ENCODE data around the gene ABHD8. TPM values are rescaled to one million over a fixed set of nuclear protein-coding genes. Genes with fewer than 3 reads are reported as not detected.
A peak's percentile ranks its signal among the peaks of the same experiment; 100 is the strongest.

Gene ABHD8
- total and polyA plus RNA-seq, 2 of the 13 experiments (the other 11 are each of a cell fraction or from before 2014, with no cell fraction given), result 6.3 to 7.2 TPM

DNA sequence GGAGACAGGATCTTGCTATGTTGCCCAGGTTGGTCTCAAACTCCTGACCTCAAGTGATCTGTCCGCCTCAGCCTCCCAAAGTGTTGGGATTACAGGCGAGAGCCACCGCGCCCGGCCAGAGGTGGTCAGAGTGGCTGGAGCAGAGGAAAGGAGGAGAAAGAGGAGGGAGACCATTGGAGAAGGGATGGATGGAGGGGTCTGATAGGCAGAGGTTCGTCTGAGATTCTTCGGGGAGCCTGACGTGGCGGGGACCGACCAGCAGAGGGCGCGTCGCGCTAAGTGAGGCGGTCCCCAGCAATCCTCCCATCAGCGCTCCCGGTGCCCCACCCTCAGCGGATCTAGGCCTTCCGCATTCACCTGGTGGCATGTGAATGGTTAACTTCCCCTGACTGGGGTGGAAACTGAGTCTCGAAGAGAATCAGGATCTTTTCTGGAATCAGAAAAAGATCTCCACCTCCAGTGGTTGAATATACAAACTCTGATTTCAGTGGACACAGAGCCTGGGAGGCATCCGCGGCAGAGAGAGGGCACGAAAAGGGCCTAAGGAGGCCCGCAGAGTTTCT is 43.0 kb upstream of the ABHD8 start (continued):
- TF ChIP-seq, protein P1, sequence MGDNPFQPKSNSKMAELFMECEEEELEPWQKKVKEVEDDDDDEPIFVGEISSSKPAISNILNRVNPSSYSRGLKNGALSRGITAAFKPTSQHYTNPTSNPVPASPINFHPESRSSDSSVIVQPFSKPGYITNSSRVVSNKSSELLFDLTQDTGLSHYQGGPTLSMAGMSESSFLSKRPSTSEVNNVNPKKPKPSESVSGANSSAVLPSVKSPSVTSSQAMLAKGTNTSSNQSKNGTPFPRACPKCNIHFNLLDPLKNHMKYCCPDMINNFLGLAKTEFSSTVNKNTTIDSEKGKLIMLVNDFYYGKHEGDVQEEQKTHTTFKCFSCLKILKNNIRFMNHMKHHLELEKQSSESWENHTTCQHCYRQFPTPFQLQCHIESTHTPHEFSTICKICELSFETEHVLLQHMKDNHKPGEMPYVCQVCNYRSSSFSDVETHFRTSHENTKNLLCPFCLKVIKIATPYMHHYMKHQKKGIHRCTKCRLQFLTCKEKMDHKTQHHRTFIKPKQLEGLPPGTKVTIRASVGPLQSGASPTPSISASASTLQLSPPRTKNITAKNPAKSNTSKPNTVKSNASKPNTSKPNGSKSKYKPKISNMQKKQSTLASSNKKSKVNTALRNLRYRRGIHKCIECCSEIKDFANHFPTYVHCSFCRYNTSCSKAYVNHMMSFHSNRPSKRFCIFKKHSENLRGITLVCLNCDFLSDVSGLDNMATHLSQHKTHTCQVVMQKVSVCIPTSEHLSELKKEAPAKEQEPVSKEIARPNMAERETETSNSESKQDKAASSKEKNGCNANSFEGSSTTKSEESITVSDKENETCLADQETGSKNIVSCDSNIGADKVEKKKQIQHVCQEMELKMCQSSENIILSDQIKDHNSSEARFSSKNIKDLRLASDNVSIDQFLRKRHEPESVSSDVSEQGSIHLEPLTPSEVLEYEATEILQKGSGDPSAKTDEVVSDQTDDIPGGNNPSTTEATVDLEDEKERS (CRISPR knock-in tag; IDR thresholded peaks at IDR 0.05), result no peak
- TF ChIP-seq ZNF674 (CRISPR knock-in tag; IDR thresholded peaks at IDR 0.05; ENCODE audit: low read depth) (no peak), ATRX (CRISPR knock-in tag; IDR thresholded peaks at IDR 0.05; ENCODE audit: borderline replicate concordance) (no peak), ZBTB1 (CRISPR knock-in tag; IDR thresholded peaks at IDR 0.05; ENCODE audit: borderline replicate concordance) (no peak), ZNF451 (CRISPR knock-in tag; IDR thresholded peaks at IDR 0.05) (no peak), ZNF652 (CRISPR knock-in tag; IDR thresholded peaks at IDR 0.05; ENCODE audit: borderline replicate concordance, low read depth) (peak; percentile 89), ZSCAN31 (CRISPR knock-in tag; IDR thresholded peaks at IDR 0.05; ENCODE audit: low read depth) (no peak), CEBPB (IDR thresholded peaks at IDR 0.05; ENCODE audit: borderline replicate concordance, low read depth, low read length) (no peak), ZNF264 (CRISPR knock-in tag; IDR thresholded peaks at IDR 0.05) (no peak), XRCC5 (optimal IDR thresholded peaks at IDR 0.05; ENCODE audit: low read length) (no peak), ZSCAN12 (CRISPR knock-in tag; IDR thresholded peaks at IDR 0.05) (no peak), DNMT3B (CRISPR knock-in tag; conservative IDR thresholded peaks at IDR 0.05) (no peak), ZNF33A (CRISPR knock-in tag; IDR thresholded peaks at IDR 0.05; ENCODE audit: borderline replicate concordance) (no peak), EED (CRISPR knock-in tag; IDR thresholded peaks at IDR 0.05) (no peak), CCDC6 (CRISPR knock-in tag; IDR thresholded peaks at IDR 0.05) (0 out of 2 replicates have a peak, but pooled peaks have one; percentile 61), RNF2 (conservative IDR thresholded peaks at IDR 0.05; ENCODE audit: low read depth) (no peak), ATF7-NPFF (CRISPR knock-in tag; IDR thresholded peaks at IDR 0.05; ENCODE audit: low read depth) (no peak), REXO4 (CRISPR knock-in tag; IDR thresholded peaks at IDR 0.05; ENCODE audit: borderline replicate concordance) (no peak), SOX6 (IDR thresholded peaks at IDR 0.05) (no peak), SOX6 (CRISPR knock-in tag; IDR thresholded peaks at IDR 0.05) (no peak; the same call in 1 of the 2 replicates), ARNT (IDR thresholded peaks at IDR 0.05) (no peak)
- TF ChIP-seq, protein P2, sequence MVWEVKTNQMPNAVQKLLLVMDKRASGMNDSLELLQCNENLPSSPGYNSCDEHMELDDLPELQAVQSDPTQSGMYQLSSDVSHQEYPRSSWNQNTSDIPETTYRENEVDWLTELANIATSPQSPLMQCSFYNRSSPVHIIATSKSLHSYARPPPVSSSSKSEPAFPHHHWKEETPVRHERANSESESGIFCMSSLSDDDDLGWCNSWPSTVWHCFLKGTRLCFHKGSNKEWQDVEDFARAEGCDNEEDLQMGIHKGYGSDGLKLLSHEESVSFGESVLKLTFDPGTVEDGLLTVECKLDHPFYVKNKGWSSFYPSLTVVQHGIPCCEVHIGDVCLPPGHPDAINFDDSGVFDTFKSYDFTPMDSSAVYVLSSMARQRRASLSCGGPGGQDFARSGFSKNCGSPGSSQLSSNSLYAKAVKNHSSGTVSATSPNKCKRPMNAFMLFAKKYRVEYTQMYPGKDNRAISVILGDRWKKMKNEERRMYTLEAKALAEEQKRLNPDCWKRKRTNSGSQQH (CRISPR knock-in tag; IDR thresholded peaks at IDR 0.05; ENCODE audit: low read depth), result no peak
- TF ChIP-seq, protein P3, sequence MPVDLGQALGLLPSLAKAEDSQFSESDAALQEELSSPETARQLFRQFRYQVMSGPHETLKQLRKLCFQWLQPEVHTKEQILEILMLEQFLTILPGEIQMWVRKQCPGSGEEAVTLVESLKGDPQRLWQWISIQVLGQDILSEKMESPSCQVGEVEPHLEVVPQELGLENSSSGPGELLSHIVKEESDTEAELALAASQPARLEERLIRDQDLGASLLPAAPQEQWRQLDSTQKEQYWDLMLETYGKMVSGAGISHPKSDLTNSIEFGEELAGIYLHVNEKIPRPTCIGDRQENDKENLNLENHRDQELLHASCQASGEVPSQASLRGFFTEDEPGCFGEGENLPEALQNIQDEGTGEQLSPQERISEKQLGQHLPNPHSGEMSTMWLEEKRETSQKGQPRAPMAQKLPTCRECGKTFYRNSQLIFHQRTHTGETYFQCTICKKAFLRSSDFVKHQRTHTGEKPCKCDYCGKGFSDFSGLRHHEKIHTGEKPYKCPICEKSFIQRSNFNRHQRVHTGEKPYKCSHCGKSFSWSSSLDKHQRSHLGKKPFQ (CRISPR knock-in tag; IDR thresholded peaks at IDR 0.05; ENCODE audit: insufficient replicate concordance), result no peak
- TF ChIP-seq, protein P4, sequence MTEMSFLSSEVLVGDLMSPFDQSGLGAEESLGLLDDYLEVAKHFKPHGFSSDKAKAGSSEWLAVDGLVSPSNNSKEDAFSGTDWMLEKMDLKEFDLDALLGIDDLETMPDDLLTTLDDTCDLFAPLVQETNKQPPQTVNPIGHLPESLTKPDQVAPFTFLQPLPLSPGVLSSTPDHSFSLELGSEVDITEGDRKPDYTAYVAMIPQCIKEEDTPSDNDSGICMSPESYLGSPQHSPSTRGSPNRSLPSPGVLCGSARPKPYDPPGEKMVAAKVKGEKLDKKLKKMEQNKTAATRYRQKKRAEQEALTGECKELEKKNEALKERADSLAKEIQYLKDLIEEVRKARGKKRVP (CRISPR knock-in tag; IDR thresholded peaks at IDR 0.05), result no peak
